CD4-positive, CD25-positive, alpha-beta regulatory T cell (primary cell): ENCODE results near the gene BIN1. TPM values are rescaled to one million over a fixed set of nuclear protein-coding genes. Genes with fewer than 3 reads are reported as not detected.
"Not testable (repeated sequence)": the region's sequence is repeated elsewhere in the genome, so short reads cannot be mapped to it uniquely, and the experiment has no call there.

Experiments used
- ATAC-seq, 2 donors: fragments of 150-1000 bp; cut with Tn5 transposase; one replicate each; pipeline ENCODE4 v1.10.0; 2021; ENCODE audit warnings: low read depth in 2 of 2, moderate number of reproducible peaks in 2 of 2, moderate library complexity in 1 of 2
- DNase-seq, 3 donors: peaks; one replicate each; pipeline versions ENCODE4 v3.0.0 to v3.0.0-alpha.2; 2012 to 2022; ENCODE audit warnings: mixed read lengths in 1 of 3
- H3K27ac ChIP-seq: one replicate; pipeline ENCODE4 v1.7.0; 2013; ENCODE audit warnings: mild to moderate bottlenecking, low read length; ENCODE audit not compliant: insufficient read depth, poor library complexity, severe bottlenecking
- H3K27me3 ChIP-seq: one replicate; pipeline ENCODE4 v1.7.0; 2013; ENCODE audit warnings: low read length; ENCODE audit not compliant: control insufficient read depth, insufficient read depth
- H3K36me3 ChIP-seq: one replicate; pipeline ENCODE4 v1.7.0; 2013; ENCODE audit warnings: mild to moderate bottlenecking, low read length, moderate library complexity; ENCODE audit not compliant: control insufficient read depth, insufficient read depth
- H3K4me1 ChIP-seq: 2 replicates; pipeline ENCODE4 v1.7.0; 2013; ENCODE audit warnings: mild to moderate bottlenecking, low read length; ENCODE audit not compliant: insufficient read depth, control insufficient read depth, poor library complexity, severe bottlenecking
- H3K4me3 ChIP-seq: one replicate; pipeline ENCODE4 v1.7.0; 2013; ENCODE audit warnings: low read depth, mild to moderate bottlenecking, low read length, moderate library complexity
- H3K9me3 ChIP-seq, 2 experiments: 1 replicate in 1 of 2; 2 replicates in 1 of 2; pipeline ENCODE4 v1.7.0; 2013; ENCODE audit warnings: low read length in 2 of 2, mild to moderate bottlenecking in 1 of 2, moderate library complexity in 1 of 2; ENCODE audit not compliant: control insufficient read depth in 2 of 2
- H3K27ac Mint-ChIP-seq, 3 donors: one replicate each; pipeline ENCODE4 v1.8.0; 2020 to 2022; ENCODE audit warnings: mild to moderate bottlenecking in 3 of 3, mixed read lengths in 3 of 3, moderate library complexity in 2 of 3
- H3K27me3 Mint-ChIP-seq: one replicate; pipeline ENCODE4 v1.8.0; 2022; ENCODE audit warnings: mild to moderate bottlenecking, mixed read lengths
- H3K36me3 Mint-ChIP-seq: one replicate; pipeline ENCODE4 v1.8.0; 2020; ENCODE audit warnings: mixed read lengths
- H3K4me1 Mint-ChIP-seq, 4 donors: one replicate each; pipeline ENCODE4 v1.8.0; 2020 to 2022; ENCODE audit warnings: mixed read lengths in 4 of 4, mild to moderate bottlenecking in 1 of 4
- H3K4me3 Mint-ChIP-seq, 4 donors: one replicate each; pipeline ENCODE4 v1.8.0; 2020 to 2022; ENCODE audit warnings: mild to moderate bottlenecking in 4 of 4, mixed read lengths in 4 of 4, moderate library complexity in 3 of 4
- H3K9me3 Mint-ChIP-seq, 7 donors: one replicate each; pipeline ENCODE4 v1.8.0; 2020 to 2022; ENCODE audit warnings: mixed read lengths in 7 of 7, mild to moderate bottlenecking in 3 of 7, moderate library complexity in 2 of 7
- polyA plus RNA-seq, 4 donors: library from polyadenylated mRNA; unstranded; fragments of 300-500 nt; fragmentation: Illumina TruSeq; gene quantifications; one replicate each; pipeline ENCODE4 v1.2.3, GENCODE V29; 2021
- total RNA-seq: library from RNA; stranded (reverse); gene quantifications from one replicate; pipeline ENCODE4 v1.2.3, GENCODE V29; 2022

Gene BIN1
- total and polyA plus RNA-seq, 5 donors from 2014 or later: 131 to 228 (median 164) TPM

DNA sequence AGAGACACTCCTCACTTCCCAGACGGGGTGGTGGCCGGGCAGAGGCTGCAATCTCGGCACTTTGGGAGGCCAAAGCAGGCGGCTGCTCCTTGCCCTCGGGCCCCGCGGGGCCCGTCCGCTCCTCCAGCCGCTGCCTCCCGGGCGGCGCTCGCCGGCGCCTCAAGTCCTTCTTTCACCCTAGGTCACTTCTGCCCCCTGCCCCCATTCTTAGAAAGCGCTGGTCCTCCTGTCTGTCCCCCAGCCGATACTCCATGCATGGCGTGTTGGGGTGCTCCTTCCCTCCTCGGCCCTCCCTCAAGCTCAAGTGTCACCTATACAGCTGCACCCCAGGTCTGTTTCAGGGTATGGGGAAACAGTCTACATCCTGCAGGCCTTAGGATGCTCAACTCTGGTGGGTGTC, 13.5 kb upstream of the BIN1 start:
- H3K9me3 ChIP-seq, H3K4me1 ChIP-seq, H3K27me3 ChIP-seq, H3K9me3 Mint-ChIP-seq, H3K36me3 ChIP-seq, DNase-seq, H3K36me3 Mint-ChIP-seq, H3K4me3 Mint-ChIP-seq, H3K27ac Mint-ChIP-seq, H3K4me3 ChIP-seq, ATAC-seq, H3K4me1 Mint-ChIP-seq, H3K27ac ChIP-seq: not testable (repeated sequence)
- peaks cover 14% of the 10 kb centered on the region for H3K27me3 Mint-ChIP-seq

DNA sequence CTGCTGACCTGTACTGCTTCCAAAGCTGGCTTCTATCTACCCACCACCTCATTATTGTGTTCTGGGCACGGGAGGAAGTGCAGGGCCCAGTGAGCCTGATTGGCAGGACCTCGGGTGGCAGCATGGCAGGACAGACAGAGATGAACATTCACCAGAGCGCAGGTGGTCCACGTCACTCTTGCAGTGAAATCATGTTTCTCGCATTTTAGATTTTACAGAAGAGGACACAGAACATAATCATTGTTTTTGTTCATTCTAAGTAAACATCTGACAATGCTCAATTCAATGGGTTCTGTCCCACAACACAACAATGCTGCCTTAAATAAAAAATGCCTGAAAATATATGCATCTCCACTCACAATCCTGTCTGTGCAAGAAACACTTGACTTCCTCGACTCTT, 11.5 kb upstream of the BIN1 start:
- H3K36me3 Mint-ChIP-seq: no peaks in the 10 kb centered on the region
- H3K4me3 Mint-ChIP-seq: no peak overlapping the region
- Histone ChIP-seq H3K4me1 (no peaks in the 10 kb centered on the region), H3K36me3 (no peaks in the 10 kb centered on the region), H3K9me3 (no peaks in the 10 kb centered on the region), H3K27me3 (peaks cover 4% of the 10 kb centered on the region), H3K4me3 (no peak overlapping the region), H3K27ac (no peak overlapping the region)
- H3K4me1 Mint-ChIP-seq: peaks cover 0 to 1% (median 0%) of the 10 kb centered on the region in 4 donors
- no peak overlapping the region for H3K27ac Mint-ChIP-seq
- ATAC-seq: no peak
- peaks cover 0 to 1% (median 0%) of the 10 kb centered on the region in 7 donors for H3K9me3 Mint-ChIP-seq
- peaks cover 18% of the 10 kb centered on the region for H3K27me3 Mint-ChIP-seq
- no peak for DNase-seq

DNA sequence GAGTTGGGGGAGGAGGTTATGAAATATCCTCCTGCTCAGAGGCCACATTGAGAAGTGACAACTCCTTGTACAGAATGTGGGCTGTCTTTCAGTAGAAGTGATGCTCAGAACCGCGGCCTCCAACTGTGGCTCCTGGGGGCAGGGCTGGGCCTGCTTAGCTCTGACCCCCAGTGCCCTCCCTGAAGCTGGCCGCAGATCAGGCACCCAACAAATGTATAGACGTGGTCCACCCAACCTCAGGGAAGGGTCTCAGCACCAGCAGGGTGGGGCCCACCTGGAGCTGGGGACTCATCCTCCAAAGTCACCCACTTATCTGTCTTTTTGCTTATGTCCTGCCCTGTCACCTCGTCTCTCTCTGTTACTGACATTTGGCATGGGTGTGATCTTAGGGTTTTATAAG, 11.1 kb upstream of the BIN1 start:
- Mint-ChIP-seq H3K9me3 (peaks cover 0 to 1% (median 0%) of the 10 kb centered on the region in 7 donors), H3K27me3 (peaks cover 19% of the 10 kb centered on the region), H3K36me3 (no peaks in the 10 kb centered on the region), H3K27ac (no peak overlapping the region), H3K4me3 (no peak overlapping the region), H3K4me1 (no peaks in the 10 kb centered on the region)
- Histone ChIP-seq H3K27ac (no peak overlapping the region), H3K27me3 (peaks cover 4% of the 10 kb centered on the region), H3K4me1 (no peaks in the 10 kb centered on the region), H3K9me3 (no peaks in the 10 kb centered on the region), H3K36me3 (no peaks in the 10 kb centered on the region), H3K4me3 (no peak overlapping the region)
- DNase-seq (no peak), ATAC-seq (no peak)

DNA sequence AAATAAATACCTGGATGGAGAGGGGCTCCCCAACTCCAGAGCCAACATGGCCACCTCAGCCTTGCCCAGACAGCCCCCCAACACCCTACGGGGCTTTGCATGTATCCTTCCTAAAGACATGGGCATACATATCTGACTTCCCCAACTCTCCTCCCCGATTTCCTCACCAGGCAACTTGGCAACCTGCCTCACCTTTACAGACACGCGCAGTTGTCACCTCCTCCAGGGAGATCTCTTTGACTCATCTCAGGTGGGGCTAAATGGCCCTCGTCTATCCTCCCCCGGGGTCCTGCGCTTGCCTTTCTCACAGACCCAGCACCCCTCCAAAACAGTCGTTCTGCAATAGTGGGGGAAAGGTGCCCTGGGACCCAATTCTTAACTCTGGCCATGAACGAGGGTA, 10.6 kb upstream of the BIN1 start:
- Histone ChIP-seq H3K9me3 (no peaks in the 10 kb centered on the region), H3K27ac (no peak overlapping the region), H3K4me1 (no peaks in the 10 kb centered on the region), H3K36me3 (no peaks in the 10 kb centered on the region), H3K27me3 (peaks cover 4% of the 10 kb centered on the region), H3K4me3 (no peak overlapping the region)
- Mint-ChIP-seq H3K9me3 (peaks cover 0 to 1% (median 0%) of the 10 kb centered on the region in 7 donors), H3K36me3 (no peaks in the 10 kb centered on the region), H3K27ac (no peak overlapping the region), H3K4me3 (no peak overlapping the region), H3K4me1 (no peaks in the 10 kb centered on the region), H3K27me3 (peaks cover 19% of the 10 kb centered on the region)
- ATAC-seq (no peak), DNase-seq (no peak)

DNA sequence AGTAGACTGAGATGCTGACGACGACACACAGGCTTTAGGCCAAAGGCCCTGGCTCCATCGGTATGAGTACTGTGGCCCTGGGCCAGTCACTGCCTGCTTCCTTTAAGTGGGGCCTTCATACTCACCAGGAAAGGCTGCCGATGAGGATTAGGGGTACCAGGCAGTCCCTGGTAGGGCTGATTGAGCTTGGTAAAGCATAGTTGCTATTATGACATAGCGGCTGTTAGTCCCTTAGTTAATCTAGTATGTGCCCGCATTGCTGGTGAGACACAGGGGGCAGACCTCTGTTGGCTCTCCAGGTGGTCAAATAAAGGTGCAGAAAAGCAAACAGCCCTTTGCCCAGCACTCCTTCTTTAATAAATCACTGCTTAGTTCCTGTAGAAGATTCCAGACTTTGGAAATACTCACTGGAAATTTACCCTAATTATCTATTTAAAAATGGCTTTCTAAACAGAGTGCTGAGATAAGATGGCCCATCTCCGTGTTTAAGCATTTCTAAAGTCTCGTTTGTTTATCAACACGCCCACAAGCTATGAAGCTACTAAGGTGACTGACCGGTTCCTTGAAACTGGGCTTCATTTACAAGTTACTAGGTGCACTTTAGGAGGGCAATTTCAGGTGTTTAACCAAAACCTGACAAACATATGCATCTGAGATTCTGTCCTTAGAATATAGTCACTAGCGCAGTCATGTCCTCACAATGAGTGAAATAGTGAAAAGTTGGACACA, 8.7 kb upstream of the BIN1 start:
- no peaks in the 10 kb centered on the region for H3K36me3 Mint-ChIP-seq
- Histone ChIP-seq H3K27ac (no peak overlapping the region), H3K4me1 (no peaks in the 10 kb centered on the region), H3K4me3 (no peak overlapping the region), H3K36me3 (no peaks in the 10 kb centered on the region), H3K9me3 (no peaks in the 10 kb centered on the region), H3K27me3 (peaks cover 4% of the 10 kb centered on the region)
- H3K27ac Mint-ChIP-seq: no peak overlapping the region
- no peak overlapping the region for H3K4me3 Mint-ChIP-seq
- no peak for DNase-seq
- peaks cover 31% of the 10 kb centered on the region for H3K27me3 Mint-ChIP-seq
- H3K9me3 Mint-ChIP-seq: peaks cover 0 to 1% (median 0%) of the 10 kb centered on the region in 7 donors
- no peak for ATAC-seq
- H3K4me1 Mint-ChIP-seq: no peaks in the 10 kb centered on the region

DNA sequence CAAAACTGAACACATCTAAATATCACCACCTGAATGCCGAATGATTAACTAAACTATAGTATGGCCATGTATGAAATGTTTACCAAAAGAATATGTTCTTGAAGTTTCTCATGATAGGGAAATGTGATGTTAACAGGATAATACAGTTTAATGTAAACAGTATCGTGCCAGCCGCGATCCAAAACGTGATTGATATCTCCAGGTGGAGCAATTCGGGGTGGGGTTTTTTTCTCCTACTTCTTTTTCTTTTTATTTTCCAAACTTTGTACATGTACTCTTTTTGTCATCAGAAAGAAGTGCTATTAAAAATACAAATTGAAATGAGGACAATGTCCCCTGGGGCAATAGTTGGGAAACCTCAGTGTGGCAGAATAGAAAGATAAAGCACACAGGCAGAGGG, 4.0 kb upstream of the BIN1 start:
- Mint-ChIP-seq H3K36me3 (no peaks in the 10 kb centered on the region), H3K27me3 (peaks cover 43% of the 10 kb centered on the region), H3K27ac (no peak overlapping the region), H3K4me1 (peaks cover 0 to 6% (median 5%) of the 10 kb centered on the region in 4 donors), H3K9me3 (no peaks in the 10 kb centered on the region), H3K4me3 (no peak overlapping the region)
- Histone ChIP-seq H3K9me3 (no peaks in the 10 kb centered on the region), H3K4me3 (no peak overlapping the region), H3K27ac (no peak overlapping the region), H3K27me3 (peaks cover 8% of the 10 kb centered on the region), H3K4me1 (peaks cover 15% of the 10 kb centered on the region), H3K36me3 (no peaks in the 10 kb centered on the region)
- DNase-seq: no peak
- no peak for ATAC-seq

DNA sequence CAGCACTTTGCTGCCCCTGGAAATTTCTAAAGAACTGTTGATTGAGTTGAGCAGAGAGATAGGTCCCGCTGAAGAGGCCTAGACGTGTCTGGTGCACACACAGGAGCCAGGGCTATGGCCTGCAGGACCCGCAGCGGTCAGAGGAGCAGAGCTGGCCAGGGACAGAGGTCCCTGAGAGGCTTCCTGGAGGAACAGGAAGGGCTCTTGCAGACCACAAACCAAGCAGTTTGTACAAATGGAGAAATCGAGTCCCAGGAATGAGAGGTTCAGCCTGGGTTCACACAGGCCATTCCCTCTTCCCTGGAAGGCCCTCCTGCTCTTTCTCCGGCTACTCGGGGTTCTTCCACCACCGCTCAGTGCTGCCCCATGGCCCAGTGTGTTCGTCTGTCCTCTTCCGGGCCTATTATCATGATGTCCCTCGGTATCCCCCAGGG, 1.2 kb upstream of the BIN1 start:
- no peaks in the 10 kb centered on the region for H3K36me3 Mint-ChIP-seq
- no peak overlapping the region for H3K27ac Mint-ChIP-seq
- peaks cover 44% of the 10 kb centered on the region for H3K27me3 Mint-ChIP-seq
- DNase-seq: no peak
- Histone ChIP-seq H3K4me3 (peak overlapping the region; percentile 65), H3K9me3 (no peaks in the 10 kb centered on the region), H3K36me3 (no peaks in the 10 kb centered on the region), H3K27me3 (peaks cover 5% of the 10 kb centered on the region), H3K27ac (no peak overlapping the region), H3K4me1 (peaks cover 20% of the 10 kb centered on the region)
- H3K4me1 Mint-ChIP-seq: peaks cover 0 to 6% (median 5%) of the 10 kb centered on the region in 4 donors
- peak overlapping the region; percentile 89 to 93 (median 92) for H3K4me3 Mint-ChIP-seq
- no peaks in the 10 kb centered on the region for H3K9me3 Mint-ChIP-seq
- ATAC-seq: no peak

DNA sequence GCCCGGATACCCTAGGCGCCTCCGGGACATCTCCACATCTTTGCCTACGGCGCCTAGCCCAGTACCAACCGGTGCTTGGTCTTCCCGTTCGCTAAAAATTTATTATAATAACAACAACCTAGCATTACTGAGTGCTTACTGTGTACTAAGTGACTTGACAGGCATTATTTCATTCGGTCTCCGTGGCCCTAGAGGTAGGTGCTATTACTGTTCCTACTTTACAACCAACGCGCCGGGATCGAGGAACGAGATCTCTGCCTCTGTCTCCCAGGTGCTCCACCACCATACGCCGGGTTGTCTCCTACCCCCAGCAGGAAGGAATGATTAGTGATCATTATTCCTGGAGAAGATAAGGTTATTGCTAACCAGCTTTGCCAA, 657 bp upstream of the BIN1 start:
- no peak overlapping the region for H3K27ac Mint-ChIP-seq
- H3K9me3 Mint-ChIP-seq: no peaks in the 10 kb centered on the region
- peak in 1 of 2 donors; percentile 12 for ATAC-seq
- Histone ChIP-seq H3K27ac (no peak overlapping the region), H3K9me3 (no peaks in the 10 kb centered on the region), H3K27me3 (peaks cover 5% of the 10 kb centered on the region), H3K36me3 (no peaks in the 10 kb centered on the region), H3K4me1 (peaks cover 20% of the 10 kb centered on the region), H3K4me3 (peak overlapping the region; percentile 65)
- no peaks in the 10 kb centered on the region for H3K36me3 Mint-ChIP-seq
- peak overlapping the region; percentile 89 to 96 (median 92) for H3K4me3 Mint-ChIP-seq
- H3K4me1 Mint-ChIP-seq: peaks cover 0 to 6% (median 5%) of the 10 kb centered on the region in 4 donors
- DNase-seq: peak in 1 of 3 donors; percentile 33
- H3K27me3 Mint-ChIP-seq: peaks cover 49% of the 10 kb centered on the region
